ENCODE results near the gene VWCE.
A peak's percentile ranks its signal among the peaks of the same experiment; 100 is the strongest.

The VWCE gene, protein sequence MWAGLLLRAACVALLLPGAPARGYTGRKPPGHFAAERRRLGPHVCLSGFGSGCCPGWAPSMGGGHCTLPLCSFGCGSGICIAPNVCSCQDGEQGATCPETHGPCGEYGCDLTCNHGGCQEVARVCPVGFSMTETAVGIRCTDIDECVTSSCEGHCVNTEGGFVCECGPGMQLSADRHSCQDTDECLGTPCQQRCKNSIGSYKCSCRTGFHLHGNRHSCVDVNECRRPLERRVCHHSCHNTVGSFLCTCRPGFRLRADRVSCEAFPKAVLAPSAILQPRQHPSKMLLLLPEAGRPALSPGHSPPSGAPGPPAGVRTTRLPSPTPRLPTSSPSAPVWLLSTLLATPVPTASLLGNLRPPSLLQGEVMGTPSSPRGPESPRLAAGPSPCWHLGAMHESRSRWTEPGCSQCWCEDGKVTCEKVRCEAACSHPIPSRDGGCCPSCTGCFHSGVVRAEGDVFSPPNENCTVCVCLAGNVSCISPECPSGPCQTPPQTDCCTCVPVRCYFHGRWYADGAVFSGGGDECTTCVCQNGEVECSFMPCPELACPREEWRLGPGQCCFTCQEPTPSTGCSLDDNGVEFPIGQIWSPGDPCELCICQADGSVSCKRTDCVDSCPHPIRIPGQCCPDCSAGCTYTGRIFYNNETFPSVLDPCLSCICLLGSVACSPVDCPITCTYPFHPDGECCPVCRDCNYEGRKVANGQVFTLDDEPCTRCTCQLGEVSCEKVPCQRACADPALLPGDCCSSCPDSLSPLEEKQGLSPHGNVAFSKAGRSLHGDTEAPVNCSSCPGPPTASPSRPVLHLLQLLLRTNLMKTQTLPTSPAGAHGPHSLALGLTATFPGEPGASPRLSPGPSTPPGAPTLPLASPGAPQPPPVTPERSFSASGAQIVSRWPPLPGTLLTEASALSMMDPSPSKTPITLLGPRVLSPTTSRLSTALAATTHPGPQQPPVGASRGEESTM

GRCh38 chr11:61294717-61295595, at the start of gene VWCE:
TSS of gene VWCE (minus strand) at chr11:61295316. CDS start at chr11:61295037, 279 bp downstream.
- peak; percentile 38 for TF ChIP-seq CTCF (IDR thresholded peaks at IDR 0.05; ENCODE audit: insufficient read depth, low read length, missing control alignments)
- ChIA-PET CTCF (interaction anchor here (0.7 to 1.6 kb wide), 9 partner anchors 10 to 91 kb away, joined by 3 to 5 read pairs (median 3); no protein-coding TSS in a partner anchor), POLR2A (interaction anchor here (1.3 kb wide), 1 partner anchor 13 kb away, joined by 3 read pairs; no protein-coding TSS in a partner anchor)
- DNase-seq (ENCODE audit: low read depth, low spot score), result no peak
- H3K4me3 ChIP-seq (ENCODE audit: low read depth, low read length), result peak within 1 kb of the TSS; percentile 61

GRCh38 chr11:61343792-61344745, 49.0 kb upstream of the VWCE start:
- ChIA-PET POLR2A (no interaction called here), CTCF (interaction anchor here (1.1 to 27.5 kb wide), 4 partner anchors 7 to 191 kb away, joined by 3 to 352 read pairs (median 4); partner anchors contain the start of genes DDB1 and TKFC)
- DNase-seq (ENCODE audit: low read depth, low spot score), result no peak
- TF ChIP-seq CTCF (IDR thresholded peaks at IDR 0.05; ENCODE audit: insufficient read depth, low read length, missing control alignments), result no peak
- no peak overlapping the region for H3K4me3 ChIP-seq (ENCODE audit: low read depth, low read length)

DNA sequence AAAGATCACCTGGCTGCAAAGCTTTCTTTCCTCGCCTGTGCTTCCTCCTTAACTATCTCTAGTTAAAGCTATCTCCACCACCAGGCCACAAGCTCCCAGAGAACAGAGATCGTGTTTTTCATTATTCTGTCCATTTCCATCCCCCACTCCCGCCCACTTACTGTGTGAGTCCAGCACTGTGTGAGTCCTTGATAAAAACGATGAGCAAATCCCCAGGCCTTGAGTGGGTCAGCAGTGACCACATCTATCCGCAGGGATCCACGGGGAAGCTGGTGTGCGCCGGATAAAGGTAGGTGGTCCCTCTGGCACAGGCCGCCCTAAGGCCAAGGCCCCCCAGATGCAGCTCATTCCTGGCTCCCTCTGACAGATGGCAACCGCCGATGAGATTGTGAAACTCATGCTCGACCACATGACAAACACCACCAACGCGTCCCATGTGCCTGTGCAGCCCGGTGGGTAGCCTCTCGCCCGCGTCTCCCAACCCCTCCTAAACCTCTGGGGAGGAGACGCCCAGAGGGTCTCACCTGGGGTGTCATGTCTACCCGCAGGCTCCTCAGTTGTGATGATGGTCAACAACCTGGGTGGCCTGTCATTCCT, 47.2 kb upstream of the VWCE start:
- CTCF ChIA-PET, result interaction anchor here (1.0 to 10.1 kb wide), 3 partner anchors 9 to 43 kb away, joined by 4 to 926 read pairs (median 5); partner anchors contain the start of genes DDB1, TKFC and TMEM216
- H3K4me3 ChIP-seq (ENCODE audit: low read depth, low read length), result no peak overlapping the region
- TF ChIP-seq CTCF (IDR thresholded peaks at IDR 0.05; ENCODE audit: insufficient read depth, low read length, missing control alignments), result no peak
- POLR2A ChIA-PET, result interaction anchor here (0.6 to 1.7 kb wide), 2 partner anchors 19 to 36 kb away, joined by 3 to 7 read pairs; partner anchors contain the start of genes CYB561A3 and TMEM138
- no peak for DNase-seq (ENCODE audit: low read depth, low spot score)

GRCh38 chr11:61341706-61342105, 46.6 kb upstream of the VWCE start:
- DNase-seq (ENCODE audit: low read depth, low spot score), result no peak
- ChIA-PET CTCF (interaction anchor here (1.0 to 10.1 kb wide), 3 partner anchors 8 to 43 kb away, joined by 4 to 926 read pairs (median 5); partner anchors contain the start of genes DDB1, TKFC and TMEM216), POLR2A (interaction anchor here (0.5 to 1.7 kb wide), 3 partner anchors 19 to 68 kb away, joined by 3 to 7 read pairs (median 3); partner anchors contain the start of genes CYB561A3 and TMEM138)
- H3K4me3 ChIP-seq (ENCODE audit: low read depth, low read length), result no peak overlapping the region
- no peak for TF ChIP-seq CTCF (IDR thresholded peaks at IDR 0.05; ENCODE audit: insufficient read depth, low read length, missing control alignments)

Measured in AG04449 (cell line).